Tibial nerve (tissue), 4 donors: Measurements from ENCODE around the gene LRRC1.

Source experiments
- EP300 ChIP-seq, 2 donors: sonication (generic); formaldehyde crosslinking; IDR thresholded peaks; one replicate each; pipeline ENCODE4 v1.6.1; 2017; ENCODE audit warnings: antibody characterized with exemption in 2 of 2, mild to moderate bottlenecking in 1 of 2
- TF ChIP-seq, protein P1 (sequence below), 5 experiments: fragments of 200-600 bp in 3 of 5; fragments of 450-650 bp in 2 of 5; sonication (generic) in 3 of 5; IDR thresholded peaks; one replicate each; pipeline ENCODE4 v1.5.1; 2016 to 2019; ENCODE audit warnings: antibody characterized with exemption in 5 of 5, mild to moderate bottlenecking in 3 of 5, moderate library complexity in 2 of 5

DNA sequence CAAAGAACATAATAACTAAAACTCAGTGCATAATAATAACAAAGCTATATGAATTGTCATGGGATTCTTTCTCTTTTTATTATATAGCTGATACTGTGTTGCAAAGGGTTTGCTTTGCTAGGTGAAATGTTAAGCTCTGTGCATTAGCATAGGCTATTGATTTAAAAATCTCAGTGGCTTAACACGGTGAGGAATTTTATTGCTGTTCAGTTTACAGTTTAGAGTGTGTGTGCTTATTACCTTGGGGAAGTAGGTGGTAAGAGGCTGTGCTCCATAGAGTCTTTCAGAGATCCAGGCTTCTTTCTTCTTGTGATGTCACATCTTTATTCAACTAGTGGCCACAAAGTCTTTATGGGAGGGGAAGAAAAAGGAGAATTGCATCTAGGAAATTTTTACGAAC is 55.7 kb downstream of the LRRC1 start:
- TF ChIP-seq, protein P1, sequence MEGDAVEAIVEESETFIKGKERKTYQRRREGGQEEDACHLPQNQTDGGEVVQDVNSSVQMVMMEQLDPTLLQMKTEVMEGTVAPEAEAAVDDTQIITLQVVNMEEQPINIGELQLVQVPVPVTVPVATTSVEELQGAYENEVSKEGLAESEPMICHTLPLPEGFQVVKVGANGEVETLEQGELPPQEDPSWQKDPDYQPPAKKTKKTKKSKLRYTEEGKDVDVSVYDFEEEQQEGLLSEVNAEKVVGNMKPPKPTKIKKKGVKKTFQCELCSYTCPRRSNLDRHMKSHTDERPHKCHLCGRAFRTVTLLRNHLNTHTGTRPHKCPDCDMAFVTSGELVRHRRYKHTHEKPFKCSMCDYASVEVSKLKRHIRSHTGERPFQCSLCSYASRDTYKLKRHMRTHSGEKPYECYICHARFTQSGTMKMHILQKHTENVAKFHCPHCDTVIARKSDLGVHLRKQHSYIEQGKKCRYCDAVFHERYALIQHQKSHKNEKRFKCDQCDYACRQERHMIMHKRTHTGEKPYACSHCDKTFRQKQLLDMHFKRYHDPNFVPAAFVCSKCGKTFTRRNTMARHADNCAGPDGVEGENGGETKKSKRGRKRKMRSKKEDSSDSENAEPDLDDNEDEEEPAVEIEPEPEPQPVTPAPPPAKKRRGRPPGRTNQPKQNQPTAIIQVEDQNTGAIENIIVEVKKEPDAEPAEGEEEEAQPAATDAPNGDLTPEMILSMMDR (IDR thresholded peaks at IDR 0.05) = no peak
- TF ChIP-seq EP300 (IDR thresholded peaks at IDR 0.05) = no peak
